ENCODE measurements around the gene TNPO3. TPM values are rescaled to one million over a fixed set of nuclear protein-coding genes. Genes with fewer than 3 reads are reported as not detected.
"Not testable (repeated sequence)": the region's sequence is repeated elsewhere in the genome, so short reads cannot be mapped to it uniquely, and the experiment has no call there.

The TNPO3 gene
- total RNA-seq, 2 experiments from 2014 or later = 75.1 to 75.8 TPM

GRCh38 chr7:129030440-129030839 is 24.5 kb downstream of the TNPO3 start:
- ChIA-PET CTCF (no interaction called here), POLR2A (no interaction called here)

GRCh38 chr7:129024125-129024524 is 30.8 kb downstream of the TNPO3 start:
- CTCF ChIA-PET = no interaction called here
- POLR2A ChIA-PET = no interaction called here

GRCh38 chr7:129021656-129022055 is 33.3 kb downstream of the TNPO3 start:
- ChIA-PET POLR2A (no interaction called here), CTCF (no interaction called here)

GRCh38 chr7:129017933-129018538 is 36.9 kb downstream of the TNPO3 start:
- ChIA-PET CTCF (interaction anchor here (0.6 kb wide), 1 partner anchor 18 kb away, joined by 3 read pairs; no protein-coding TSS in a partner anchor), POLR2A (no interaction called here)

GRCh38 chr7:129017264-129017663 is 37.6 kb downstream of the TNPO3 start:
- ChIA-PET POLR2A (no interaction called here), CTCF (no interaction called here)

DNA sequence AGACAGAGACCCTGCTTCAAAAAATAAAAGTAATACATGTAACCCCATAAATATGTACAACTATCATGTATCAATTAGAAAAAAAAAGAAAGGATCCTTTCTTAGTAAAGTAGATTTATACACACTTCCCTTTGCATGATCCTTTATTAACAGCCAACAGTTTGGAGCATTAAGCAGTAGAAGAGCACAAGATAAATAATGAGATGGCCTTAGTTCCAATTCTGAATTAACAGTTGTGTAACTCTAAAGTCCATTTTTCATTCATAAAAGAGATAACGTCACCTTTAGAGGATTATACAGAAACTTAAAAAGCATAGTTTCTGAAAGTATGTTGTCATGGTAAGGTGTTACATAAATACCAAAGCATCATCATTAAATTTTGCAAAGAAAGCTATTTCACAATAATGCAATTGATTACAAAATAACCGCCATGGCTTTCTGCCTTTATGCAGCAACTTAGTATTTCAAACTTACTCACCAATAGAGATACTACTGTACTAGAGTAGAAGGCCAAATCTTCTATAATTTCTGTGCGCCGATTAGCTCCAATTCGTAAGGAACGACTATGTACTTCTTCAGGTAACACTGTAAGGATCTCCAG is 40.3 kb downstream of the TNPO3 start:
- ChIA-PET CTCF (interaction anchor here (0.6 kb wide), 1 partner anchor 464 kb away, joined by 4 read pairs; no protein-coding TSS in a partner anchor), POLR2A (no interaction called here)

- ChIA-PET CTCF (interaction anchor here (0.5 kb wide), 1 partner anchor 245 kb away, joined by 3 read pairs; no protein-coding TSS in a partner anchor), POLR2A (no interaction called here)
These were observed 41.7 kb downstream of the TNPO3 start for GRCh38 chr7:129013048-129013724.

DNA sequence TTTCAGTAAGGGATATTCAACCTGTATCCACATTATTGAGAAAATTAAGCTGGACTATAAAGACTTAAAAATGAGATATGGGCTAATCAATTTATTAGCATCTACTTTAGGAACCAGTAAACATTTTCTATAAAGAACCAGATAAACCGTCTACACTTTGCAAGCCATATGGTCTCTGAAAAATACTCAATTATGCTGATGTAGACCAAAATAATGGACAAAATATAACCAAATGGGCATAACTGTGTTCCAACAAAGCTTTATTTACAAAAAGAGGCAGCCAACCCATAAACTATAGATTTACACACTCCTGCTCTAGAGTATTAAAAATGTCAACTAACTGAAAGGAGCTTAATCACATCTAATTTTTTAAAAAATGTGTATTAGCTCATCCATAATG is 42.3 kb downstream of the TNPO3 start:
- CTCF ChIA-PET = interaction anchor here (0.5 kb wide), 1 partner anchor 245 kb away, joined by 3 read pairs; no protein-coding TSS in a partner anchor
- POLR2A ChIA-PET = no interaction called here

DNA sequence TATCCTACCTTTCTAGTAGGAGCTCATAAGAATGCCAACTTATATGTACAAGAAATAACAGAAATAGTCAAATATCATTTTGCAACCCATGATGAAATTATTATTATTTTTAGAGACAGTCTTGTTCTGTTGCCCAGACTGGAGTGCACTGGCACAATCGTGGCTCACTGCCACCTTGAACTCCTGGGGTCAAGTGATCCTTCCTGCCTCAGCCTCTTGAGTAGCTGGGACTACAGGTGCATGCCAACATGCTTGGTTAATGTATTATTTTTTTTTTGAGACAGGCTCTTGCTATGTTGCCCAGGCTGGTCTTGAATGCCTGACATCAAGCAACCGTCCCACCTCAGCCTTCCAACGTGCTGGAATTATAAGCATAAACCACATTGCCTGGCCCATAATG is 44.8 kb downstream of the TNPO3 start:
- POLR2A ChIA-PET = no interaction called here
- CTCF ChIA-PET = no interaction called here

DNA sequence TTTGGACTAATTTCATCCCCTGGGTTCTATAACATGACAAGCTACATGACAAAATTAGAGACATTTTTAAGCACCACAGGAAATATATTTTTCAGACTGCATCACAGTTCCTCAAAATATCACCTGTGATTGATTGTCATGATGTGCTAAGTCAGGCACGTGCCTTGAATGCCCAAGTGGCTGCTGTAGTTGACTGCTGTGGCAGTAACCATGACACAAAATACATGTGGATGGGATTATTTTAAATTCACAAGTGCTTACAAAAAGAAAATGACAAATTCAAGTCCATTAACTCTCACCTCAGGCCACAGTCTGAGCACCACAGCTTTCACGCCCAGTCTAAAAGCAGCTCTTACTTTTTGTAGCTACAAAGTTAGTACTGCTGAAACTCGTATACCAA is 45.5 kb downstream of the TNPO3 start:
- POLR2A ChIA-PET = no interaction called here

DNA sequence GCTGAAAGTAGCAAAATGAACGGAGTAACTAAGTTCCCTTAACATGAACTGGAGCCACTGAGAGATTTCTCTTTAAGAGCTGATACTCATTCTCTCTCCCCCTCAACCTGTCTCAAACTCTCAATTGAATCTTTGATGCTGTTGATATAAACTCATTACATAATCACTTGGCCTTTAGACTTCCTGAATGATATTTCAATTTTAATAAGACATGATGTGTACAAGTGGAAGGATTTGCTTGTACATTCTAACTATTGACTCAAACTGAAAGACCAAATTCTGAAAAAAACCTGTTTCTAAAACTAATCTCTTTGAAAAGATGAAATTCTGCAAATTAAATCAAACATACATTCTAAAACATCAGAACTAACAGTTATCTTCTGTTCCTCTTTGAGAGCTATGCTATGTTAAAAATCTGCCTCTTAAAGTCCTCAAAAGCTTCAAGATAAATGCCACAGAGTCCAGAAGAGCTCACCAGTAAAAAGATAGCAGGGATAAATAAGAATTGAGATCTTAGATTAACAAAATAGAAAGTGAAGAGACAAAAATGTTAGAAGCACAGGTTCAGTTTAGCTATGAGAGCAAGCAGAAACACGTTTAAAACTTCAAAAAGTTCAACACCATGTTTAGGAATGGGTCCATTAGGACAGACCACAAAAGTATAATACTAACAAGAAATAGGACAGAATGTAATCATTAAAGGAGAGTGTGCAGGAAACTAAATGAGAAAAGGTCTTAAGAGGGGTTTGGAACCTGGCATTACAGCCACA is 46.1 kb downstream of the TNPO3 start:
- CTCF ChIA-PET = interaction anchor here (0.6 to 1.4 kb wide), 2 partner anchors 83 to 678 kb away, joined by 4 to 5 read pairs; no protein-coding TSS in a partner anchor
- POLR2A ChIA-PET = interaction anchor here (0.7 to 1.1 kb wide), 2 partner anchors 46 to 75 kb away, joined by 4 to 5 read pairs; partner anchors contain the start of gene TNPO3

More for the DNA sequence above, 45.5 kb downstream of the TNPO3 start:
- CTCF ChIA-PET = interaction anchor here (1.4 kb wide), 1 partner anchor 82 kb away, joined by 4 read pairs; no protein-coding TSS in a partner anchor

- POLR2A ChIA-PET = no interaction called here
These were observed 47.3 kb downstream of the TNPO3 start for GRCh38 chr7:129007572-129007971.

GRCh38 chr7:129006636-129007414 is 48.1 kb downstream of the TNPO3 start:
- POLR2A ChIA-PET = no interaction called here
- CTCF ChIA-PET = interaction anchor here (1.0 kb wide), 1 partner anchor 85 kb away, joined by 3 read pairs; no protein-coding TSS in a partner anchor

More at GRCh38 chr7:129007572-129007971, 47.3 kb downstream of the TNPO3 start:
- CTCF ChIA-PET = interaction anchor here (1.0 kb wide), 1 partner anchor 84 kb away, joined by 3 read pairs; no protein-coding TSS in a partner anchor

DNA sequence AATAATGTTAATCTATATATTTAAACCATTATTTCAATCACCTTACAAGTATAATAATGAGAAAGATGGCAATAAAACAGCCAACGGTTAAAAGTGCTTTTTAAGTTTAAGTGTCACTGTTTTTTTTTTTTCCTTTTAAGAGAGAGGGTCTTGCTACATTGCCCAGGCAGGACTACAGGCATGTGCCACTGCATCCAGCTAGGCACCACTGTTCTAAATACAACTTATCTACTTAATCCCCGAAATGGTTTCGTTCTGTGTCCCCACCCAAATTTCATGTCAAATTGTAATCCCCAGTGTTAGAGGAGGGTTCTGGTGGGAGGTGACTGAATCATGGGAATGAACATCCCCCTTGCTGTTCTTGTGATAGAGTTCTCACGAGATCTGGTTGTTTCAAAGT is 49.7 kb downstream of the TNPO3 start:
- POLR2A ChIA-PET = no interaction called here

GRCh38 chr7:128997181-128997580 is 57.7 kb downstream of the TNPO3 start:
- ChIA-PET CTCF (interaction anchor here (1.4 kb wide), 1 partner anchor 95 kb away, joined by 3 read pairs; no protein-coding TSS in a partner anchor), POLR2A (interaction anchor here (0.5 to 0.6 kb wide), 2 partner anchors 65 to 250 kb away, joined by 3 to 4 read pairs; no protein-coding TSS in a partner anchor)

More for the DNA sequence above, 49.7 kb downstream of the TNPO3 start:
- CTCF ChIA-PET = interaction anchor here (1.0 kb wide), 1 partner anchor 46 kb away, joined by 4 read pairs; no protein-coding TSS in a partner anchor

DNA sequence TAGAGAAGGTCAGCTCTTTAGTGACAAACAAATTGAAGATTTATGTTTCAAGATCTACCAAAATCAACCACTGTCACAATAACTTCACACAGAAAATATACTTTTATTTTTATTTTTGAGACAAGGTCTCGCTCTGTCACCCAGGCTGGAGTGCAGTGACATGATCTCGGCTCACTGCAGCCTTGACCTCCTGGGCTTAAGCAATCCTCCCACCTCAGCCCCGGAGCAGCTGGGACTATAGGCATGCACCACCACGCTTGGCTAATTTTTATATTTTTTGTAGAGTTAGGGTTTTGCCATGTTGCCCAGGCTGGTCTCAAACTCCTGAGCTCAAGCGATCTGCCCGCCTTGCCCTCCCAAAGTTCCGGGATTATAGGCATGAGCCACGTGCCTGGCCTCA is 60.4 kb downstream of the TNPO3 start:
- CTCF ChIA-PET, POLR2A ChIA-PET: not testable (repeated sequence)

- ChIA-PET CTCF (interaction anchor here (0.6 kb wide), 1 partner anchor 257 kb away, joined by 3 read pairs; no protein-coding TSS in a partner anchor), POLR2A (no interaction called here)
These were observed 61.5 kb downstream of the TNPO3 start for GRCh38 chr7:128993419-128993818.

- POLR2A ChIA-PET = no interaction called here
These were observed 65.0 kb downstream of the TNPO3 start for GRCh38 chr7:128989961-128990360.

DNA sequence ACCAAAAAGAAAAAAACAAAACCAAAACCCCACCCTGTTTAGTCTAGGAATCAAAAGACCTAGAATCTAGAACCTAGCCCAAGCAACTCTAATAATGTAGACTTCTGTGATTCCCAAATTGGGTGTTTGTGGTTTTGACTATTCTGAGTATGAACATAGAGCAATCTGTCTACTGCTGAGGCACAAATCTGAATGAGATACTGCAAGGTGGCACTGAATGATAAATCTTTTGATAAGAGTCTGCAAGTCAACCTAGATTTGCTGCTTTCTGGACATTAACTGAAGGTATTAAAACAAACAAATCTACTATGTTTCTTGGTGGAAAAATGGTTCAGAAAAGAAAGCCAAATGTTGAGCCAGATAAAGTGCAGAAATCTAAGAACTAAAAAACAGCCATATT is 66.5 kb downstream of the TNPO3 start:
- CTCF ChIA-PET = no interaction called here
- POLR2A ChIA-PET = no interaction called here

More at GRCh38 chr7:128989961-128990360, 65.0 kb downstream of the TNPO3 start:
- CTCF ChIA-PET = no interaction called here
